ENCODE data around the gene GFER. TPM values are rescaled to one million over a fixed set of nuclear protein-coding genes. Genes with fewer than 3 reads are reported as not detected.

Gene GFER
- polyA plus RNA-seq, 3 donors: 8.1 to 22.7 (median 22.4) TPM

DNA sequence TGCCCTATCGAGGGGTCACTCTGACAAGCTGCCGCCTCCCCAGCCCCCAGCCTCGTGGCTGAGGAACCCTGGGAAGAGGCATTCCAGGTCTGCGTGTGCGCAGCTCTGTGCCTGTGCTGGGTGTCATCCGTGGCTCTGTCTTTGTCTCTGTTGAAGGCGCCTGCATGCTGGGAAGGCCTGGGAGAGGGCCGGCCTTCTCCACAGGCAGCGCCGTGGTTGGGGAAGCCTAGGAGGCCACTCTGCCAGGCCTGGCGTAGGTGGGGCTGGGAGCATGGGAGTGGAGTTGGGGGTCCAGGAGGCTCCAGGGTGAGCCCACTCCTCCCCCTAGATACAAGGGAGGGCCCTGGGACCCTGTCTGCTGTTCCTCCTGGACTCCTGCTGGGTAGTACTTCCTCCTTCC is 46.0 kb downstream of the GFER start:
- H3K79me2 ChIP-seq (ENCODE audit: insufficient read depth, low read length): no peaks in the 10 kb centered on the region
- WGBS (ENCODE audit: insufficient coverage): 100% methylated on average over 7 of the region's 11 CpGs
- H3K36me3 ChIP-seq (replicated peaks in 1 of 2; ENCODE audit: control insufficient read depth in 1 of 2, insufficient read depth in 2 of 2, low read length in 2 of 2): no peaks in the 10 kb centered on the region
- H2AFZ ChIP-seq (ENCODE audit: insufficient read depth, low read depth, low read length, poor library complexity, severe bottlenecking): no peak overlapping the region
- H3K27ac ChIP-seq (ENCODE audit: low read depth in 1 of 2, low read length in 2 of 2): no peak overlapping the region
- peaks cover 29 to 67% (median 43%) of the 10 kb centered on the region in 3 donors for H3K27me3 Mint-ChIP-seq (ENCODE audit: low read depth in 3 of 3)
- peaks cover 0 to 9% of the 10 kb centered on the region in 2 donors for H3K9me3 ChIP-seq (replicated peaks in 1 of 2; ENCODE audit: control insufficient read depth in 1 of 2, insufficient read depth in 1 of 2, low read length in 2 of 2)
- intact Hi-C loops (cut with micrococcal nuclease): no loop called here
- no peak overlapping the region for H3K27ac Mint-ChIP-seq
- no peak overlapping the region for H3K4me3 ChIP-seq (replicated peaks in 1 of 3; ENCODE audit: low read depth in 2 of 3, low read length in 3 of 3)
- DNase-seq: no peak
- peaks cover 11 to 39% of the 10 kb centered on the region in 2 donors for H3K27me3 ChIP-seq (ENCODE audit: control insufficient read depth in 2 of 2, insufficient read depth in 2 of 2, low read length in 2 of 2)
- H3K9me3 Mint-ChIP-seq: peaks cover 0 to 7% (median 2%) of the 10 kb centered on the region in 7 donors
- no peak overlapping the region for H3K9ac ChIP-seq (ENCODE audit: insufficient read depth, low read length, poor library complexity, severe bottlenecking)
- H3K4me2 ChIP-seq (replicated peaks; ENCODE audit: extremely low read depth, low read length, poor library complexity, severe bottlenecking): no peak overlapping the region
- peaks cover 3% of the 10 kb centered on the region in 2 donors for H3K36me3 Mint-ChIP-seq
- H3K4me1 ChIP-seq (ENCODE audit: control insufficient read depth in 1 of 2, insufficient read depth in 2 of 2, low read length in 2 of 2): peaks cover 20 to 27% of the 10 kb centered on the region in 2 donors
- TF ChIP-seq, protein P1, sequence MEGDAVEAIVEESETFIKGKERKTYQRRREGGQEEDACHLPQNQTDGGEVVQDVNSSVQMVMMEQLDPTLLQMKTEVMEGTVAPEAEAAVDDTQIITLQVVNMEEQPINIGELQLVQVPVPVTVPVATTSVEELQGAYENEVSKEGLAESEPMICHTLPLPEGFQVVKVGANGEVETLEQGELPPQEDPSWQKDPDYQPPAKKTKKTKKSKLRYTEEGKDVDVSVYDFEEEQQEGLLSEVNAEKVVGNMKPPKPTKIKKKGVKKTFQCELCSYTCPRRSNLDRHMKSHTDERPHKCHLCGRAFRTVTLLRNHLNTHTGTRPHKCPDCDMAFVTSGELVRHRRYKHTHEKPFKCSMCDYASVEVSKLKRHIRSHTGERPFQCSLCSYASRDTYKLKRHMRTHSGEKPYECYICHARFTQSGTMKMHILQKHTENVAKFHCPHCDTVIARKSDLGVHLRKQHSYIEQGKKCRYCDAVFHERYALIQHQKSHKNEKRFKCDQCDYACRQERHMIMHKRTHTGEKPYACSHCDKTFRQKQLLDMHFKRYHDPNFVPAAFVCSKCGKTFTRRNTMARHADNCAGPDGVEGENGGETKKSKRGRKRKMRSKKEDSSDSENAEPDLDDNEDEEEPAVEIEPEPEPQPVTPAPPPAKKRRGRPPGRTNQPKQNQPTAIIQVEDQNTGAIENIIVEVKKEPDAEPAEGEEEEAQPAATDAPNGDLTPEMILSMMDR (IDR thresholded peaks at IDR 0.05): no peak
- no peaks in the 10 kb centered on the region for H4K20me1 ChIP-seq (ENCODE audit: insufficient read depth, low read length)
- H3K4me1 Mint-ChIP-seq: peaks cover 17% of the 10 kb centered on the region
- no peak overlapping the region for H3K4me3 Mint-ChIP-seq

DNA sequence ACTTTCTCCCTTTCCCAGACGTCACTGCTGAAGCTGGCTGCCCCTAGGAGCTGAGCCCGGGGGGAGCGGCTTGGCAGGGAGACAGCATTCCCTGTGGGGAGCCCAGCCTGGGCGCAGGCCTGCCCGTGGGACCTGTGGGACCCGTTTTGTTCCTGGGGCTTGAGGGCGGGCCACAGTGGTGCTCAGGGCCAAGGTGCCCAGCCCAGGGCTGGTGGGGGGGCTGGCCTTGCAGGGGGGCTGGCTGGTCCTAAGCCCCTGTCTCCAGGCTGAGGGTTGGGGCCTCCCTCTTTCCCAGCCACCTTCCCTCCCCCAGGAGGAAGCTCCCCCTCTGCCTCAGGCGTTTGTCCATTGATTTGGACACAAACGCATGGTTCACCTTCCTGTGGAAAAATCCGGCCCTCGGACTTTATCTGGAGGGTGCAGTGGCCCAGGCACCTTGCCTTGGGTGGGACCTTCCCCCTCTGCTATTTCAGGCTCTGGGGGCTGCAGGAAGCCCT is 47.1 kb downstream of the GFER start:
- DNase-seq: no peak
- Histone ChIP-seq H2AFZ (ENCODE audit: insufficient read depth, low read depth, low read length, poor library complexity, severe bottlenecking) (no peak overlapping the region), H3K79me2 (ENCODE audit: insufficient read depth, low read length) (no peaks in the 10 kb centered on the region), H3K4me2 (replicated peaks; ENCODE audit: extremely low read depth, low read length, poor library complexity, severe bottlenecking) (no peak overlapping the region), H3K27me3 (ENCODE audit: control insufficient read depth in 2 of 2, insufficient read depth in 2 of 2, low read length in 2 of 2) (peaks cover 10 to 28% of the 10 kb centered on the region in 2 donors), H3K4me3 (replicated peaks in 1 of 3; ENCODE audit: low read depth in 2 of 3, low read length in 3 of 3) (no peak overlapping the region), H3K4me1 (ENCODE audit: control insufficient read depth in 1 of 2, insufficient read depth in 2 of 2, low read length in 2 of 2) (peaks cover 20 to 27% of the 10 kb centered on the region in 2 donors), H3K36me3 (replicated peaks in 1 of 2; ENCODE audit: control insufficient read depth in 1 of 2, insufficient read depth in 2 of 2, low read length in 2 of 2) (no peaks in the 10 kb centered on the region), H3K9ac (ENCODE audit: insufficient read depth, low read length, poor library complexity, severe bottlenecking) (no peak overlapping the region), H3K9me3 (replicated peaks in 1 of 2; ENCODE audit: control insufficient read depth in 1 of 2, insufficient read depth in 1 of 2, low read length in 2 of 2) (peaks cover 0 to 9% of the 10 kb centered on the region in 2 donors), H3K27ac (ENCODE audit: low read depth in 1 of 2, low read length in 2 of 2) (no peak overlapping the region), H4K20me1 (ENCODE audit: insufficient read depth, low read length) (no peaks in the 10 kb centered on the region)
- H3K4me3 Mint-ChIP-seq: no peak overlapping the region
- TF ChIP-seq, protein P1 (IDR thresholded peaks at IDR 0.05): no peak
- peaks cover 20 to 56% (median 32%) of the 10 kb centered on the region in 3 donors for H3K27me3 Mint-ChIP-seq (ENCODE audit: low read depth in 3 of 3)
- no peak overlapping the region for H3K27ac Mint-ChIP-seq
- intact Hi-C loops (cut with micrococcal nuclease): no loop called here
- H3K4me1 Mint-ChIP-seq: peaks cover 17% of the 10 kb centered on the region
- 71% methylated on average over 9 of the region's 11 CpGs for WGBS (ENCODE audit: insufficient coverage)
- peaks cover 0 to 4% (median 2%) of the 10 kb centered on the region in 7 donors for H3K9me3 Mint-ChIP-seq
- H3K36me3 Mint-ChIP-seq: peaks cover 0 to 3% of the 10 kb centered on the region in 2 donors
